Measurements from ENCODE around the gene NDST4. TPM values are rescaled to one million over a fixed set of nuclear protein-coding genes. Genes with fewer than 3 reads are reported as not detected.

Gene NDST4
- total RNA-seq, 1 experiment from 2014 or later: not detected

GRCh38 chr4:114976901-114977300 lies 136.5 kb downstream of the NDST4 start:
- no peak overlapping the region for H4K91ac ChIP-seq (ENCODE audit: insufficient read length, low read depth, low read length)
- H3K27me3 ChIP-seq (ENCODE audit: insufficient read depth, low read length): no peaks in the 10 kb centered on the region
- H2BK12ac ChIP-seq (ENCODE audit: insufficient read length, low read depth, low read length): no peak overlapping the region
- H3K9ac ChIP-seq (ENCODE audit: extremely low read depth, insufficient read length, low read length): no peak overlapping the region
- no peak overlapping the region for H3K14ac ChIP-seq (ENCODE audit: insufficient read depth, low read length)
- H3K23ac ChIP-seq (ENCODE audit: insufficient read length, low read depth, low read length): no peak overlapping the region
- no peak overlapping the region for H2BK20ac ChIP-seq (ENCODE audit: low read depth, low read length, poor library complexity, severe bottlenecking)
- H3K4me1 ChIP-seq (ENCODE audit: insufficient read depth, low read length): no peaks in the 10 kb centered on the region
- H2BK5ac ChIP-seq (ENCODE audit: insufficient read length, low read length): no peak overlapping the region
- Mint-ChIP-seq H3K27me3 (ENCODE audit: low read depth) (no peaks in the 10 kb centered on the region), H3K4me1 (no peaks in the 10 kb centered on the region), H3K4me3 (no peak overlapping the region), H3K36me3 (ENCODE audit: insufficient read depth in 1 of 3, low read depth in 3 of 3) (peaks cover under 1 to 1% (median under 1%) of the 10 kb centered on the region in 3 experiments; a peak in 2 of 7 replicates), H3K27ac (no peak overlapping the region), H3K9me3 (peaks cover 0 to 2% of the 10 kb centered on the region in 2 experiments; a peak in 3 of 5 replicates)
- no peak overlapping the region for H3T11ph ChIP-seq (ENCODE audit: low read length)
- H2BK120ac ChIP-seq (ENCODE audit: low read depth, low read length, poor library complexity, severe bottlenecking): no peak overlapping the region
- H3K23me2 ChIP-seq (ENCODE audit: insufficient read length, low read depth, low read length, poor library complexity, severe bottlenecking): no peaks in the 10 kb centered on the region
- no peak overlapping the region for H2AFZ ChIP-seq (ENCODE audit: low read length)
- TF ChIP-seq CTCF (conservative IDR thresholded peaks at IDR 0.05): no peak
- H2AK5ac ChIP-seq (ENCODE audit: insufficient read length, low read length): no peak overlapping the region
- no peaks in the 10 kb centered on the region for H3K9me3 ChIP-seq (ENCODE audit: control insufficient read depth, low read depth, low read length)
- no peaks in the 10 kb centered on the region for H4K20me1 ChIP-seq (ENCODE audit: control insufficient read depth, insufficient read depth, insufficient read length)
- no CpG with 5 or more reads among the region's 1 CpG for WGBS (ENCODE audit: extremely low coverage, insufficient read length, low lambda C conversion rate)
- H4K8ac ChIP-seq (replicated peaks; ENCODE audit: insufficient read length, low read depth, low read length): no peak overlapping the region
- DNase-seq: no peak
- H4K5ac ChIP-seq (ENCODE audit: insufficient read length, low read depth, low read length): no peak overlapping the region
- no peak overlapping the region for H3K56ac ChIP-seq (ENCODE audit: insufficient read length, low read depth, low read length)
- H3K79me2 ChIP-seq (ENCODE audit: insufficient read depth, low read length): no peaks in the 10 kb centered on the region
- no peak overlapping the region for H2BK15ac ChIP-seq (ENCODE audit: low read depth, low read length)
- H3K4ac ChIP-seq (ENCODE audit: low read depth, low read length): no peak overlapping the region
- no peaks in the 10 kb centered on the region for H3K79me1 ChIP-seq (ENCODE audit: insufficient read depth, low read depth, low read length, poor library complexity, severe bottlenecking)
- H3K4me2 ChIP-seq (ENCODE audit: insufficient read depth, insufficient read length, low read length): no peak overlapping the region
- no peak overlapping the region for H3K27ac ChIP-seq (ENCODE audit: insufficient read length, low read depth, low read length)
- H3K18ac ChIP-seq (ENCODE audit: insufficient read length, low read depth, low read length): no peak overlapping the region

Measured in H9 (cell line).